Esophagus squamous epithelium (tissue), 4 donors: ENCODE data around the gene SLC29A2.

ENCODE experiments used
- CTCF ChIP-seq, 6 experiments: fragments of 450-650 bp in 4 of 6; fragments of 200-600 bp in 2 of 6; sonication (generic) in 2 of 6; IDR thresholded peaks; one replicate each; pipeline ENCODE4 v1.5.1; 2016 to 2019; ENCODE audit warnings: antibody characterized with exemption in 6 of 6, mild to moderate bottlenecking in 4 of 6, moderate library complexity in 4 of 6
- POLR2A ChIP-seq, 4 donors: fragments of 450-650 bp; IDR thresholded peaks; one replicate each; pipeline ENCODE4 v1.6.1; 2017; ENCODE audit warnings: antibody characterized with exemption in 4 of 4, mild to moderate bottlenecking in 4 of 4, moderate library complexity in 3 of 4

- TF ChIP-seq POLR2A (IDR thresholded peaks at IDR 0.05) (no peak), CTCF (IDR thresholded peaks at IDR 0.05) (no peak)
These were observed 56.1 kb downstream of the SLC29A2 start for GRCh38 chr11:66315498-66315885.
